Neural crest cell (in vitro differentiated cells): ENCODE measurements around the gene CMC2. TPM values are rescaled to one million over a fixed set of nuclear protein-coding genes. Genes with fewer than 3 reads are reported as not detected.

Source experiments
- DNase-seq: peaks from one replicate; pipeline ENCODE4 v3.0.0; 2021; ENCODE audit warnings: low read depth, mixed read lengths, low spot score
- H3K27ac Mint-ChIP-seq: one replicate; pipeline ENCODE4 v1.8.0; 2021; ENCODE audit warnings: mild to moderate bottlenecking, mixed read lengths; ENCODE audit not compliant: unreplicated experiment
- H3K27me3 Mint-ChIP-seq: 2 replicates; pipeline ENCODE4 v1.8.0; 2021; ENCODE audit warnings: low read depth, mild to moderate bottlenecking, mixed read lengths
- H3K36me3 Mint-ChIP-seq: 2 replicates; pipeline ENCODE4 v1.8.0; 2021; ENCODE audit warnings: low read depth, mild to moderate bottlenecking, mixed read lengths
- H3K4me1 Mint-ChIP-seq: 2 replicates; pipeline ENCODE4 v1.8.0; 2021; ENCODE audit warnings: mixed read lengths
- H3K4me3 Mint-ChIP-seq: one replicate; pipeline ENCODE4 v1.8.0; 2021; ENCODE audit warnings: mild to moderate bottlenecking, mixed read lengths
- H3K9me3 Mint-ChIP-seq: 2 replicates; pipeline ENCODE4 v1.8.0; 2021; ENCODE audit warnings: mixed read lengths
- long read RNA-seq: library from polyadenylated mRNA; unstranded; transcript quantifications from one replicate; pipeline ENCODE4 v2.0.0, GENCODE V29; 2020
- total RNA-seq: library from RNA; stranded (reverse); gene quantifications from 2 replicates; pipeline ENCODE4 v1.2.1, GENCODE V29; 2021
- TF ChIP-seq, protein P1 (sequence below): fragments of 200-600 bp; sonication (generic); conservative IDR thresholded peaks from 2 replicates; pipeline ENCODE4 v1.5.0; 2021; ENCODE audit warnings: antibody characterized with exemption, mild to moderate bottlenecking

The CMC2 gene
- total RNA-seq = 75.0 and 87.6 TPM in 2 replicates
- long read RNA-seq, full-length matches to known transcripts = 9 of 16 reads
- long read RNA-seq, partial matches to known transcripts = 0 of 16 reads
- long read RNA-seq, other reads (novel, unspliced or antisense) = 7 of 16 reads

- peak; percentile 94 for DNase-seq
- TF ChIP-seq, protein P1, sequence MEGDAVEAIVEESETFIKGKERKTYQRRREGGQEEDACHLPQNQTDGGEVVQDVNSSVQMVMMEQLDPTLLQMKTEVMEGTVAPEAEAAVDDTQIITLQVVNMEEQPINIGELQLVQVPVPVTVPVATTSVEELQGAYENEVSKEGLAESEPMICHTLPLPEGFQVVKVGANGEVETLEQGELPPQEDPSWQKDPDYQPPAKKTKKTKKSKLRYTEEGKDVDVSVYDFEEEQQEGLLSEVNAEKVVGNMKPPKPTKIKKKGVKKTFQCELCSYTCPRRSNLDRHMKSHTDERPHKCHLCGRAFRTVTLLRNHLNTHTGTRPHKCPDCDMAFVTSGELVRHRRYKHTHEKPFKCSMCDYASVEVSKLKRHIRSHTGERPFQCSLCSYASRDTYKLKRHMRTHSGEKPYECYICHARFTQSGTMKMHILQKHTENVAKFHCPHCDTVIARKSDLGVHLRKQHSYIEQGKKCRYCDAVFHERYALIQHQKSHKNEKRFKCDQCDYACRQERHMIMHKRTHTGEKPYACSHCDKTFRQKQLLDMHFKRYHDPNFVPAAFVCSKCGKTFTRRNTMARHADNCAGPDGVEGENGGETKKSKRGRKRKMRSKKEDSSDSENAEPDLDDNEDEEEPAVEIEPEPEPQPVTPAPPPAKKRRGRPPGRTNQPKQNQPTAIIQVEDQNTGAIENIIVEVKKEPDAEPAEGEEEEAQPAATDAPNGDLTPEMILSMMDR = no peak
- H3K4me1 Mint-ChIP-seq = peaks cover 63% of the 10 kb centered on the region
- peak within 1 kb of the TSS; percentile 97 for H3K4me3 Mint-ChIP-seq
- H3K36me3 Mint-ChIP-seq = peaks cover 3% of the 10 kb centered on the region
- peak within 1 kb of the TSS; percentile 100 for H3K27ac Mint-ChIP-seq
- no peaks in the 10 kb centered on the region for H3K9me3 Mint-ChIP-seq
- H3K27me3 Mint-ChIP-seq = peaks cover 3% of the 10 kb centered on the region
Measured at GRCh38 chr16:81006813-81007695, at the start of gene CMC2, which contains the start of gene CENPN. Gene CMC2, minus strand, starts transcription at chr16:81006885. Its CDS starts 9,491 bp downstream, at chr16:80997394. Gene CENPN, plus strand, starts transcription at chr16:81007214. Its CDS starts 4,726 bp downstream, at chr16:81011940.

GRCh38 chr16:81053761-81054160 is 47.1 kb upstream of the CMC2 start:
- Mint-ChIP-seq H3K4me1 (no peaks in the 10 kb centered on the region), H3K36me3 (peaks cover 13% of the 10 kb centered on the region), H3K27ac (no peak overlapping the region), H3K27me3 (no peaks in the 10 kb centered on the region), H3K9me3 (peaks cover 11% of the 10 kb centered on the region), H3K4me3 (no peak overlapping the region)
- TF ChIP-seq, protein P1 = no peak
- no peak for DNase-seq

- TF ChIP-seq, protein P1 = no peak
- Mint-ChIP-seq H3K36me3 (peaks cover 44% of the 10 kb centered on the region), H3K27ac (no peak overlapping the region), H3K4me1 (peaks cover 21% of the 10 kb centered on the region), H3K27me3 (no peaks in the 10 kb centered on the region), H3K4me3 (peak overlapping the region; percentile 18), H3K9me3 (no peaks in the 10 kb centered on the region)
- no peak for DNase-seq
Measured at GRCh38 chr16:81042821-81043220, 36.1 kb upstream of the CMC2 start.

DNA sequence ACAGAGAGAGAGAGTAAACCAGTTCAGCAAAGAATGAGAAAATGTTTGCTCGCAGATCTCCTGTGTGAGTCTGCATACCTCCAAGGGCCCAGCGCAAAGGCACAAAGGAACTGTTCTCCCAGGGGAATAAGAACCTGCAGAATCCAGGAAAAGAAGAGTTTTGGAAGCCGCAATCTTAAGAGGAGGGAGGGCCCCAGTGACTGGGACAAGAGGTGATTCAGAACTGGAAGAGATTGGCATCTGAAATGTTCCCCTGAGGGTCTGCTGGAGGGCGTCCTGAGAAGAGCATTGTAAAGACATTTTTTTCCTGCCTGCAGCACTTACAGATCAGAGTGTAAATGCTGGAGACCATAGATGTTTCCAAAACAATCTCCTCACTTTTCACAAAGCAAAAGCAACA is 35.0 kb upstream of the CMC2 start:
- no peaks in the 10 kb centered on the region for H3K9me3 Mint-ChIP-seq
- no peak for DNase-seq
- TF ChIP-seq, protein P1 = no peak
- peaks cover 45% of the 10 kb centered on the region for H3K36me3 Mint-ChIP-seq
- H3K27me3 Mint-ChIP-seq = no peaks in the 10 kb centered on the region
- H3K4me3 Mint-ChIP-seq = no peak overlapping the region
- peaks cover 31% of the 10 kb centered on the region for H3K4me1 Mint-ChIP-seq
- H3K27ac Mint-ChIP-seq = peak overlapping the region; percentile 15

- Mint-ChIP-seq H3K4me1 (peaks cover 33% of the 10 kb centered on the region), H3K27ac (no peak overlapping the region), H3K9me3 (no peaks in the 10 kb centered on the region), H3K36me3 (peaks cover 42% of the 10 kb centered on the region), H3K27me3 (no peaks in the 10 kb centered on the region), H3K4me3 (no peak overlapping the region)
- TF ChIP-seq, protein P1 = no peak
- DNase-seq = no peak
Measured at GRCh38 chr16:81040842-81041241, 34.2 kb upstream of the CMC2 start.
